Peyer's patch (tissue), 4 donors: ENCODE data around the gene LRRC8A. TPM values are rescaled to one million over a fixed set of nuclear protein-coding genes. Genes with fewer than 3 reads are reported as not detected.
A peak's percentile ranks its signal among the peaks of the same experiment; 100 is the strongest.

Experiments used
- DNase-seq, 3 donors: peaks; one replicate each; pipeline ENCODE4 v3.0.0-alpha.2; 2017 to 2019
- H3K27ac ChIP-seq, 4 donors: fragments of 200-600 bp; sonication (generic); one replicate each; pipeline ENCODE4 v1.5.1; 2016 to 2019
- H3K27me3 ChIP-seq, 2 donors: fragments of 200-600 bp; sonication (generic); one replicate each; pipeline ENCODE4 v1.5.1; 2019
- H3K36me3 ChIP-seq, 3 donors: fragments of 200-600 bp; sonication (generic); one replicate each; pipeline ENCODE4 v1.5.1; 2016 to 2019
- H3K4me1 ChIP-seq, 4 donors: fragments of 200-600 bp; sonication (generic); one replicate each; pipeline ENCODE4 v1.5.1; 2016 to 2019
- H3K4me3 ChIP-seq, 4 donors: fragments of 200-600 bp; sonication (generic); 1 replicate in 3 of 4; 2 replicates in 1 of 4; pipeline ENCODE4 v1.5.1; 2016 to 2019; ENCODE audit warnings: mild to moderate bottlenecking in 1 of 4
- H3K9me3 ChIP-seq, 4 donors: fragments of 200-600 bp; sonication (generic); one replicate each; pipeline ENCODE4 v1.5.1; 2016 to 2019; ENCODE audit warnings: mild to moderate bottlenecking in 1 of 4
- POLR2A ChIP-seq, 2 donors: fragments of 450-650 bp; IDR thresholded peaks; one replicate each; pipeline ENCODE4 v1.5.1; 2017; ENCODE audit warnings: antibody characterized with exemption in 2 of 2, mild to moderate bottlenecking in 2 of 2, moderate library complexity in 2 of 2
- total RNA-seq, 4 donors: library from RNA; depleted of rRNA; stranded (reverse); fragments of >200 nt; gene quantifications; one replicate each; pipeline ENCODE4 v1.1.0, GENCODE V29; 2016
- TF ChIP-seq, protein P1 (sequence below), 6 experiments: fragments of 450-650 bp in 4 of 6; fragments of 200-600 bp in 2 of 6; sonication (generic) in 1 of 6; IDR thresholded peaks; one replicate each; pipeline ENCODE4 v1.5.1; 2017 to 2019; ENCODE audit warnings: antibody characterized with exemption in 6 of 6, mild to moderate bottlenecking in 3 of 6, moderate library complexity in 1 of 6

The LRRC8A gene
- total RNA-seq, 4 donors from 2014 or later, result 20.0 to 39.2 (median 27.0) TPM

GRCh38 chr9:128902351-128903078 is 20.6 kb downstream of the LRRC8A start:
- Histone ChIP-seq H3K27me3 (no peaks in the 10 kb centered on the region), H3K27ac (peak overlapping the region; percentile 79 to 89 (median 84)), H3K4me3 (peak overlapping the region in 1 of 4 donors; percentile 13), H3K4me1 (peaks cover 4 to 29% (median 15%) of the 10 kb centered on the region in 4 donors), H3K9me3 (no peaks in the 10 kb centered on the region), H3K36me3 (peaks cover 0 to 13% (median 0%) of the 10 kb centered on the region in 3 donors)
- DNase-seq, result peak; percentile 80 to 96 (median 95)
- TF ChIP-seq, protein P1, sequence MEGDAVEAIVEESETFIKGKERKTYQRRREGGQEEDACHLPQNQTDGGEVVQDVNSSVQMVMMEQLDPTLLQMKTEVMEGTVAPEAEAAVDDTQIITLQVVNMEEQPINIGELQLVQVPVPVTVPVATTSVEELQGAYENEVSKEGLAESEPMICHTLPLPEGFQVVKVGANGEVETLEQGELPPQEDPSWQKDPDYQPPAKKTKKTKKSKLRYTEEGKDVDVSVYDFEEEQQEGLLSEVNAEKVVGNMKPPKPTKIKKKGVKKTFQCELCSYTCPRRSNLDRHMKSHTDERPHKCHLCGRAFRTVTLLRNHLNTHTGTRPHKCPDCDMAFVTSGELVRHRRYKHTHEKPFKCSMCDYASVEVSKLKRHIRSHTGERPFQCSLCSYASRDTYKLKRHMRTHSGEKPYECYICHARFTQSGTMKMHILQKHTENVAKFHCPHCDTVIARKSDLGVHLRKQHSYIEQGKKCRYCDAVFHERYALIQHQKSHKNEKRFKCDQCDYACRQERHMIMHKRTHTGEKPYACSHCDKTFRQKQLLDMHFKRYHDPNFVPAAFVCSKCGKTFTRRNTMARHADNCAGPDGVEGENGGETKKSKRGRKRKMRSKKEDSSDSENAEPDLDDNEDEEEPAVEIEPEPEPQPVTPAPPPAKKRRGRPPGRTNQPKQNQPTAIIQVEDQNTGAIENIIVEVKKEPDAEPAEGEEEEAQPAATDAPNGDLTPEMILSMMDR (IDR thresholded peaks at IDR 0.05), result no peak
- peak; percentile 31 to 52 for TF ChIP-seq POLR2A (IDR thresholded peaks at IDR 0.05)

DNA sequence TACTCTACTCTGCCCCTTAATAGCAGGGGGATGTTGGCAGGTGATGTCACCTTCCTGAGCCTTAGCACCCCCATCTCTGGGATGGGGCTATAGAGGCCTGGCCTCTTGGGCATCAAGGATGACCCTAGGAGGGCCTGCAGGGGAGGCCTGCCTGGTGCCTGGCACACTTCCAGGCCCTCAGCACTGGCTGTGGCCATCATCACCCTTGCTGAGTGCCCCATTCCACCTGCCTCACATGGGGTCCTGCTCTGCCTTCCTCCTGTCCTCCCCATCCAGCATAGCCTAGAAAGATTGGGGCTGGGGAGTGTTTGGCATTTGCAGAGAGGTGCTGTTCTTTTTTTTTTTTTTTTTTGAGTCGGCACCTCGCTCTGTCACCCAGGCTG is 21.1 kb downstream of the LRRC8A start:
- no peak for DNase-seq
- TF ChIP-seq, protein P1 (IDR thresholded peaks at IDR 0.05), result no peak
- no peak for TF ChIP-seq POLR2A (IDR thresholded peaks at IDR 0.05)
- Histone ChIP-seq H3K4me1 (peaks cover 4 to 29% (median 15%) of the 10 kb centered on the region in 4 donors), H3K9me3 (no peaks in the 10 kb centered on the region), H3K27me3 (no peaks in the 10 kb centered on the region), H3K36me3 (peaks cover 0 to 18% (median 0%) of the 10 kb centered on the region in 3 donors), H3K27ac (peak overlapping the region; percentile 79 to 89 (median 84)), H3K4me3 (no peak overlapping the region)

- no peak overlapping the region for H3K4me3 ChIP-seq
- no peak for DNase-seq
- H3K36me3 ChIP-seq, result peaks cover 0 to 26% (median 0%) of the 10 kb centered on the region in 3 donors
- H3K4me1 ChIP-seq, result peaks cover 4 to 29% (median 15%) of the 10 kb centered on the region in 4 donors
- TF ChIP-seq, protein P1 (IDR thresholded peaks at IDR 0.05), result no peak
- no peak for TF ChIP-seq POLR2A (IDR thresholded peaks at IDR 0.05)
- H3K27me3 ChIP-seq, result no peaks in the 10 kb centered on the region
- H3K27ac ChIP-seq, result peak overlapping the region in 2 of 4 donors; percentile 81 to 89
- no peaks in the 10 kb centered on the region for H3K9me3 ChIP-seq
Measured at GRCh38 chr9:128903871-128904620, 22.1 kb downstream of the LRRC8A start.

GRCh38 chr9:128905964-128906363 is 24.0 kb downstream of the LRRC8A start:
- H3K4me1 ChIP-seq, result peaks cover 4 to 19% (median 14%) of the 10 kb centered on the region in 4 donors
- no peaks in the 10 kb centered on the region for H3K27me3 ChIP-seq
- TF ChIP-seq POLR2A (IDR thresholded peaks at IDR 0.05), result no peak
- TF ChIP-seq, protein P1 (IDR thresholded peaks at IDR 0.05), result no peak
- no peaks in the 10 kb centered on the region for H3K9me3 ChIP-seq
- no peak overlapping the region for H3K27ac ChIP-seq
- peaks cover 0 to 39% (median 0%) of the 10 kb centered on the region in 3 donors for H3K36me3 ChIP-seq
- DNase-seq, result no peak
- no peak overlapping the region for H3K4me3 ChIP-seq

DNA sequence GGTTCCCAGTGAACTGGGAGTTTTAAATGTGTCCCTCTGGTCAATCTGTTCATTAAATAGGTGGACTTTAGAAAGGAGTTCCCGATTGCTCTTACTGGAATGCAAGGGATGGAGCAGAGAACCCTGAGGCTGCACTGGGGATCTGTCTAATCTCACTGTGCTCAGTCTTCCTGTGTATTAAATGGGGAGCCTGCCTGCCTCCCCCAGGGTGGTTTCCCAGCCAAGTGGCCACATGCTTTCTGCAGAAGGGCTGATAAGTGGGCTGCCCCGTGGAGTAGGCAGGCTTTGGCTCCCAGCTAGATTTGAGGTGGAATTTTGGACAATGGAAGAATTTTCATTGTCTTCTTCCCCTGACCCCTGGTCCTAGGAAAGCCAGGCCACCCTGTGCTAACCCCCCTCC is 24.8 kb downstream of the LRRC8A start:
- DNase-seq, result no peak
- Histone ChIP-seq H3K36me3 (peaks cover 0 to 39% (median 0%) of the 10 kb centered on the region in 3 donors), H3K27me3 (no peaks in the 10 kb centered on the region), H3K4me3 (no peak overlapping the region), H3K9me3 (no peaks in the 10 kb centered on the region), H3K4me1 (peaks cover 4 to 23% (median 12%) of the 10 kb centered on the region in 4 donors), H3K27ac (no peak overlapping the region)
- TF ChIP-seq, protein P1 (IDR thresholded peaks at IDR 0.05), result no peak
- TF ChIP-seq POLR2A (IDR thresholded peaks at IDR 0.05), result no peak
